IMR-90 (cell line): ENCODE results near the gene PDZRN3. TPM values are rescaled to one million over a fixed set of nuclear protein-coding genes. Genes with fewer than 3 reads are reported as not detected.
A peak's percentile ranks its signal among the peaks of the same experiment; 100 is the strongest.

Source experiments
- ATAC-seq: fragments of 200-7000 bp; cut with Tn5 transposase; 2 replicates; pipeline ENCODE4 v1.9.1; 2020; ENCODE audit warnings: low read depth, mild to moderate bottlenecking, moderate library complexity
- BruUV-seq: library from RNA; stranded (reverse); fragments of 400-500 nt; replicated peaks from 2 replicates; lab custom pipeline; 2021; lab: Mats Ljungman, UMichigan
- CTCF ChIA-PET: fragments of 300-600 bp; formaldehyde crosslinking; extraction: SDS; loops from one replicate; lab custom pipeline; 2021; ENCODE audit warnings: antibody characterized with exemption; lab: Yijun Ruan, JAX
- POLR2A ChIA-PET: fragments of 300-600 bp; sonication (Branson Sonifier 250); formaldehyde crosslinking; loops from one replicate; lab custom pipeline; 2022; ENCODE audit warnings: antibody characterized with exemption; ENCODE audit not compliant: unreplicated experiment; lab: Charles Lee
- DNase-seq: peaks from one replicate; pipeline ENCODE4 v3.0.0; 2013
- H2AFZ ChIP-seq: replicated peaks from 2 replicates; pipeline ENCODE3; 2013; ENCODE audit warnings: low read length, mild to moderate bottlenecking; ENCODE audit not compliant: poor library complexity
- H2AK5ac ChIP-seq: 2 replicates; pipeline ENCODE4 v1.6.1; 2013; ENCODE audit warnings: low read depth, low read length, inconsistent platforms
- H2AK9ac ChIP-seq: replicated peaks from 2 replicates; pipeline ENCODE3; 2013; ENCODE audit warnings: mild to moderate bottlenecking, low read depth, low read length, moderate library complexity; ENCODE audit not compliant: poor library complexity
- H2BK120ac ChIP-seq: 2 replicates; pipeline ENCODE4 v1.6.1; 2013; ENCODE audit warnings: low read depth, low read length, inconsistent platforms
- H2BK15ac ChIP-seq: 3 replicates; pipeline ENCODE4 v1.6.1; 2013; ENCODE audit warnings: low read depth, low read length, inconsistent platforms
- H2BK20ac ChIP-seq: 2 replicates; pipeline ENCODE4 v1.6.1; 2013; ENCODE audit warnings: low read depth, mild to moderate bottlenecking, inconsistent platforms, low read length, moderate library complexity
- H2BK5ac ChIP-seq: 2 replicates; pipeline ENCODE4 v1.6.1; 2013; ENCODE audit warnings: mild to moderate bottlenecking, low read depth, low read length, inconsistent platforms; ENCODE audit not compliant: poor library complexity, severe bottlenecking
- H3K14ac ChIP-seq: replicated peaks from 2 replicates; pipeline ENCODE4 v1.6.1; 2013; ENCODE audit warnings: low read depth, low read length, inconsistent platforms
- H3K18ac ChIP-seq: 2 replicates; pipeline ENCODE4 v1.6.1; 2013; ENCODE audit warnings: low read depth, low read length, control low read depth
- H3K23ac ChIP-seq: 2 replicates; pipeline ENCODE4 v1.6.1; 2013; ENCODE audit warnings: low read depth, low read length, inconsistent platforms
- H3K27ac ChIP-seq: 2 replicates; pipeline ENCODE4 v1.5.1; 2013; ENCODE audit warnings: mild to moderate bottlenecking, control low read depth, low read length; ENCODE audit not compliant: insufficient read depth
- H3K27me3 ChIP-seq: 2 replicates; pipeline ENCODE4 v1.6.1; 2013; ENCODE audit warnings: low read length; ENCODE audit not compliant: control insufficient read depth, insufficient read depth
- H3K36me3 ChIP-seq: 2 replicates; pipeline ENCODE4 v1.6.1; 2013; ENCODE audit warnings: low read length, mixed read lengths; ENCODE audit not compliant: control insufficient read depth, insufficient read depth
- H3K4ac ChIP-seq: 2 replicates; pipeline ENCODE4 v1.6.1; 2013; ENCODE audit warnings: low read depth, low read length, inconsistent platforms
- H3K4me1 ChIP-seq: 2 replicates; pipeline ENCODE4 v1.6.1; 2013; ENCODE audit warnings: low read length, mixed read lengths; ENCODE audit not compliant: control insufficient read depth, insufficient read depth
- H3K4me2 ChIP-seq: 2 replicates; pipeline ENCODE4 v1.6.1; 2013; ENCODE audit warnings: low read depth, mild to moderate bottlenecking, control low read depth, low read length, moderate library complexity
- H3K4me3 ChIP-seq: 2 replicates; pipeline ENCODE4 v1.5.1; 2013; ENCODE audit warnings: low read depth, mild to moderate bottlenecking, control low read depth, low read length, moderate library complexity; ENCODE audit not compliant: insufficient read depth
- H3K56ac ChIP-seq: 2 replicates; pipeline ENCODE4 v1.6.1; 2013; ENCODE audit warnings: low read length, inconsistent platforms; ENCODE audit not compliant: insufficient read depth; ENCODE audit errors: extremely low read depth
- H3K79me1 ChIP-seq, 2 experiments: 2 replicates each; pipeline ENCODE4 v1.6.1; 2013; ENCODE audit warnings: low read length in 2 of 2, inconsistent platforms in 1 of 2, low read depth in 1 of 2
- H3K9ac ChIP-seq: 2 replicates; pipeline ENCODE4 v1.6.1; 2013; ENCODE audit warnings: low read depth, low read length, control low read depth
- H3K9me1 ChIP-seq: 2 replicates; pipeline ENCODE4 v1.6.1; 2013; ENCODE audit warnings: low read length, inconsistent platforms; ENCODE audit not compliant: insufficient read depth
- H3K9me3 ChIP-seq: 2 replicates; pipeline ENCODE4 v1.6.1; 2013; ENCODE audit warnings: low read length; ENCODE audit not compliant: control insufficient read depth, insufficient read depth
- H4K20me1 ChIP-seq: 2 replicates; pipeline ENCODE4 v1.6.1; 2013; ENCODE audit warnings: low read length, inconsistent platforms; ENCODE audit not compliant: insufficient read depth
- H4K5ac ChIP-seq: 2 replicates; pipeline ENCODE4 v1.6.1; 2013; ENCODE audit warnings: mild to moderate bottlenecking, low read depth, low read length, control low read depth
- H4K8ac ChIP-seq, 2 experiments: 2 replicates each; pipeline ENCODE4 v1.6.1; 2013; ENCODE audit warnings: low read depth in 2 of 2, low read length in 2 of 2, control low read depth in 1 of 2, inconsistent platforms in 1 of 2
- H4K91ac ChIP-seq: 2 replicates; pipeline ENCODE4 v1.6.1; 2013; ENCODE audit warnings: low read depth, low read length, inconsistent platforms; ENCODE audit not compliant: insufficient read depth
- CEBPB ChIP-seq: IDR thresholded peaks from 2 replicates; pipeline ENCODE4 v1.6.1; 2012; ENCODE audit warnings: low read depth, low read length, improper control_type of control experiment
- MAFK ChIP-seq: IDR thresholded peaks from 2 replicates; pipeline ENCODE4 v1.6.1; 2012; ENCODE audit warnings: low read depth, low read length, improper control_type of control experiment
- WGBS, 2 experiments: methylation state at CpG; one replicate each; pipeline versions ENCODE4 v1.1.5 to v1.1.7; 2013; ENCODE audit warnings: missing lambda C conversion rate in 2 of 2; ENCODE audit not compliant: insufficient read length in 1 of 2; ENCODE audit errors: extremely low coverage in 2 of 2; 5-methylcytosine and 5-hydroxymethylcytosine counted together
- dilution Hi-C: fragments of 300-500 bp; cut with HindIII; formaldehyde crosslinking; loops from one replicate; pipeline ENCODE4 v1.14.3; 2018; ENCODE audit warnings: low sequenced_read_pairs; ENCODE audit not compliant: unreplicated experiment
- in situ Hi-C: fragments of 300-500 bp; cut with MboI; formaldehyde crosslinking; loops from 3 replicates; pipeline ENCODE4 v1.14.3; 2019; ENCODE audit warnings: low sequenced_read_pairs, inconsistent platforms, mixed read lengths
- intact Hi-C: fragments of 100-400 bp; cut with micrococcal nuclease; formaldehyde crosslinking; loops from 2 replicates; pipeline ENCODE4 v1.10.0; 2022
- polyA plus RNA-seq, 3 experiments: library from polyadenylated mRNA; depleted of rRNA; stranded (reverse); fragments of >200 nt; gene quantifications; 2 replicates each; pipeline ENCODE4 v1.2.3, GENCODE V29; 2012; ENCODE audit warnings: low replicate concordance in 1 of 3
- total RNA-seq: library from RNA; depleted of rRNA; stranded (reverse); fragments of >200 nt; gene quantifications from 2 replicates; pipeline ENCODE4 v1.2.3, GENCODE V29; 2012
- TF ChIP-seq, protein P1 (sequence below): fragments of 150-350 bp; IDR thresholded peaks from 2 replicates; pipeline ENCODE4 v1.6.1; 2017; ENCODE audit warnings: mild to moderate bottlenecking, antibody characterized with exemption, low read length, low read depth
- TF ChIP-seq, protein P2 (sequence below): conservative IDR thresholded peaks from 2 replicates; pipeline ENCODE4 v1.5.1; 2012; ENCODE audit warnings: mild to moderate bottlenecking, low read depth, low read length, improper control_type of control experiment

Gene PDZRN3
- total and polyA plus RNA-seq, 2 of the 4 experiments (the other 2 are of a cell fraction) = 9.4 to 17.0 TPM

DNA sequence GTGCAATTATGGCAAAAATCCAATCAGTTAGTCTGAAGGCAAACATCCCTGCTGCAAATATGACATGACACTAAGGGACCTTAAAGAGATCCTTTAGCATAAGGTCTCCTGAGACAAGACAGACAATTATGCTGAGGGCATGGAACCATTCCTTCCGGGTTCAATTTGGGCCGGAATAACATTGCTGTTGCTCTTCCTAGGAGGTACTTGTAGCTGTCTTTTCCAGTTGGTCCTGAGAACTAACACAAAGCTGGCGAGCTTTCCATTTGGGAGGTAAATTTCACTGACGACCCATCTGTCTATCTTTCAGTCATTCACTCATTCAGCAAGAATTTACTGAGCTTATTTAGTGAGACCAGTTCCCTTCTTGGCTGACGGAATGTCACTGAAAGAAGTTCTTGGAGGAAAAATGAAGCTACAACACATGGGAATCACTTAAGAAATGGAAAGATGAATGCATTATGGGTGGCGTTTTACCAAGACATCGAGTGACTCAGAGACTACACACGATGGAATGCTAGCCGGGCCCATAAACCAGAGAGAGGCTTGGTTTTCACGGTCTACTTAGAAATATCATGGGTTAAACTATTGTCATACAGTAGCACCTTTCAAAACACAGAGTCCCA, 215.5 kb downstream of the PDZRN3 start:
- H3K9me3 ChIP-seq = no peaks in the 10 kb centered on the region
- POLR2A ChIA-PET = no interaction called here
- TF ChIP-seq MAFK = no peak
- TF ChIP-seq, protein P1, sequence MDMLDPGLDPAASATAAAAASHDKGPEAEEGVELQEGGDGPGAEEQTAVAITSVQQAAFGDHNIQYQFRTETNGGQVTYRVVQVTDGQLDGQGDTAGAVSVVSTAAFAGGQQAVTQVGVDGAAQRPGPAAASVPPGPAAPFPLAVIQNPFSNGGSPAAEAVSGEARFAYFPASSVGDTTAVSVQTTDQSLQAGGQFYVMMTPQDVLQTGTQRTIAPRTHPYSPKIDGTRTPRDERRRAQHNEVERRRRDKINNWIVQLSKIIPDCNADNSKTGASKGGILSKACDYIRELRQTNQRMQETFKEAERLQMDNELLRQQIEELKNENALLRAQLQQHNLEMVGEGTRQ = no peak
- TF ChIP-seq, protein P2, sequence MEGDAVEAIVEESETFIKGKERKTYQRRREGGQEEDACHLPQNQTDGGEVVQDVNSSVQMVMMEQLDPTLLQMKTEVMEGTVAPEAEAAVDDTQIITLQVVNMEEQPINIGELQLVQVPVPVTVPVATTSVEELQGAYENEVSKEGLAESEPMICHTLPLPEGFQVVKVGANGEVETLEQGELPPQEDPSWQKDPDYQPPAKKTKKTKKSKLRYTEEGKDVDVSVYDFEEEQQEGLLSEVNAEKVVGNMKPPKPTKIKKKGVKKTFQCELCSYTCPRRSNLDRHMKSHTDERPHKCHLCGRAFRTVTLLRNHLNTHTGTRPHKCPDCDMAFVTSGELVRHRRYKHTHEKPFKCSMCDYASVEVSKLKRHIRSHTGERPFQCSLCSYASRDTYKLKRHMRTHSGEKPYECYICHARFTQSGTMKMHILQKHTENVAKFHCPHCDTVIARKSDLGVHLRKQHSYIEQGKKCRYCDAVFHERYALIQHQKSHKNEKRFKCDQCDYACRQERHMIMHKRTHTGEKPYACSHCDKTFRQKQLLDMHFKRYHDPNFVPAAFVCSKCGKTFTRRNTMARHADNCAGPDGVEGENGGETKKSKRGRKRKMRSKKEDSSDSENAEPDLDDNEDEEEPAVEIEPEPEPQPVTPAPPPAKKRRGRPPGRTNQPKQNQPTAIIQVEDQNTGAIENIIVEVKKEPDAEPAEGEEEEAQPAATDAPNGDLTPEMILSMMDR = no peak
- TF ChIP-seq CEBPB = no peak
- no peak overlapping the region for H3K9ac ChIP-seq
- H3K56ac ChIP-seq = no peak overlapping the region
- no peak overlapping the region for H2AK9ac ChIP-seq
- BruUV-seq = no TSS peak
- intact Hi-C loops (no loop called here), in situ Hi-C loops (no loop called here), dilution Hi-C loops (no loop called here)
- no peak overlapping the region for H2BK20ac ChIP-seq
- no CpG with 5 or more reads among the region's 10 CpGs for WGBS, 2 experiments
- H3K23ac ChIP-seq = no peak overlapping the region
- no peak overlapping the region for H3K14ac ChIP-seq
- DNase-seq (peak; percentile 86), ATAC-seq (peak; percentile 71)
- no peak overlapping the region for H3K4me2 ChIP-seq
- H3K4me3 ChIP-seq = no peak overlapping the region
- H2BK5ac ChIP-seq = no peak overlapping the region
- no peak overlapping the region for H3K4ac ChIP-seq
- peaks cover 4% of the 10 kb centered on the region for H3K9me1 ChIP-seq
- H2BK120ac ChIP-seq = no peak overlapping the region
- CTCF ChIA-PET = no interaction called here
- H3K27me3 ChIP-seq = no peaks in the 10 kb centered on the region
- H4K91ac ChIP-seq = no peak overlapping the region
- H4K5ac ChIP-seq = no peak overlapping the region
- H3K36me3 ChIP-seq = no peaks in the 10 kb centered on the region
- no peak overlapping the region for H2BK15ac ChIP-seq
- H3K4me1 ChIP-seq = peaks cover 14% of the 10 kb centered on the region
- H3K18ac ChIP-seq = no peak overlapping the region; the same call in 1 of the 2 replicates
- no peak overlapping the region for H2AK5ac ChIP-seq
- H2AFZ ChIP-seq = no peak overlapping the region
- no peak overlapping the region for H3K27ac ChIP-seq
- peaks cover 7% of the 10 kb centered on the region; the same call in 1 of the 2 replicates for H4K20me1 ChIP-seq
- H4K8ac ChIP-seq = no peak overlapping the region; a peak in 1 of 4 replicates
- peaks cover 2 to 9% of the 10 kb centered on the region in 2 experiments; a peak in 2 of 4 replicates for H3K79me1 ChIP-seq
